Keratinocyte (primary cell): ENCODE data around the gene CFAP410. TPM values are rescaled to one million over a fixed set of nuclear protein-coding genes. Genes with fewer than 3 reads are reported as not detected.

Source experiments
- DNase-seq: peaks from one replicate; pipeline ENCODE4 v3.0.0-alpha.2; 2011; ENCODE audit warnings: low read depth, missing footprints, low spot score
- FAIRE-seq: peaks from 2 replicates; lab custom pipeline; 2011; peaks lifted over from hg19 to GRCh38; lab: Jason Lieb, UNC
- H2AFZ ChIP-seq: 2 replicates; pipeline ENCODE4 v1.6.0; 2012; ENCODE audit warnings: low read length, control low read depth, inconsistent platforms; ENCODE audit not compliant: control insufficient read depth
- H3K27ac ChIP-seq: 2 replicates; pipeline ENCODE4 v1.5.1; 2011; ENCODE audit warnings: low read length; ENCODE audit not compliant: control insufficient read depth, insufficient read depth
- H3K27me3 ChIP-seq: 3 replicates; pipeline ENCODE4 v1.6.0; 2011; ENCODE audit warnings: low read length; ENCODE audit not compliant: control insufficient read depth, insufficient read depth; ENCODE audit errors: extremely low read depth
- H3K36me3 ChIP-seq, 2 experiments: 2 replicates in 1 of 2; 3 replicates in 1 of 2; pipeline ENCODE4 v1.5.1; 2011; ENCODE audit warnings: low read length in 2 of 2, mild to moderate bottlenecking in 1 of 2; ENCODE audit not compliant: control insufficient read depth in 2 of 2, insufficient read depth in 2 of 2; ENCODE audit errors: extremely low read depth in 1 of 2
- H3K4me1 ChIP-seq: 3 replicates; pipeline ENCODE4 v1.5.1; 2011; ENCODE audit warnings: low read length; ENCODE audit not compliant: control insufficient read depth, insufficient read depth; ENCODE audit errors: extremely low read depth
- H3K4me2 ChIP-seq: 3 replicates; pipeline ENCODE4 v1.6.0; 2011; ENCODE audit warnings: low read depth, low read length; ENCODE audit not compliant: control insufficient read depth, insufficient read depth; ENCODE audit errors: extremely low read depth
- H3K4me3 ChIP-seq, 3 experiments: fragments of 200-600 bp in 1 of 3; sonication (generic) in 1 of 3; 2 replicates in 2 of 3; 3 replicates in 1 of 3; pipeline ENCODE4 v1.5.1; 2011 to 2016; ENCODE audit warnings: low read length in 3 of 3, mild to moderate bottlenecking in 3 of 3, control low read depth in 2 of 3, inconsistent platforms in 1 of 3, low read depth in 1 of 3, mixed read lengths in 1 of 3, mixed run types in 1 of 3, moderate library complexity in 1 of 3; ENCODE audit not compliant: control insufficient read depth in 2 of 3, insufficient read depth in 2 of 3; ENCODE audit errors: extremely low read depth in 1 of 3
- H3K79me2 ChIP-seq: 2 replicates; pipeline ENCODE4 v1.6.0; 2012; ENCODE audit warnings: low read length; ENCODE audit not compliant: control insufficient read depth, insufficient read depth
- H3K9ac ChIP-seq: 3 replicates; pipeline ENCODE4 v1.6.0; 2011; ENCODE audit warnings: low read length; ENCODE audit not compliant: control insufficient read depth, insufficient read depth; ENCODE audit errors: extremely low read depth
- H3K9me1 ChIP-seq: 3 replicates; pipeline ENCODE4 v1.6.0; 2011; ENCODE audit warnings: low read length; ENCODE audit not compliant: control insufficient read depth, insufficient read depth; ENCODE audit errors: extremely low read depth
- H3K9me3 ChIP-seq: 2 replicates; pipeline ENCODE4 v1.5.1; 2012; ENCODE audit warnings: low read depth, low read length; ENCODE audit not compliant: control insufficient read depth
- H4K20me1 ChIP-seq: 3 replicates; pipeline ENCODE4 v1.6.0; 2011; ENCODE audit warnings: low read length; ENCODE audit not compliant: control insufficient read depth, insufficient read depth; ENCODE audit errors: extremely low read depth
- EZH2 ChIP-seq: IDR thresholded peaks from one replicate; pipeline ENCODE4 v1.6.1; 2012; ENCODE audit warnings: inconsistent platforms, mild to moderate bottlenecking, low read length, moderate library complexity
- dilution Hi-C: fragments of 300-500 bp; cut with MboI; formaldehyde crosslinking; loops from one replicate; pipeline ENCODE4 v1.7.0; 2020; ENCODE audit warnings: low sequenced_read_pairs; ENCODE audit not compliant: extremely low pct_ligation_motif_present
- polyA plus RNA-seq, 5 experiments: library from polyadenylated mRNA; depleted of rRNA in 3 of 5; stranded (reverse) in 3 of 5; stranded (forward) in 1 of 5; unstranded in 1 of 5; fragments of >200 nt; gene quantifications; 1 replicate in 1 of 5; 2 replicates in 3 of 5; 3 replicates in 1 of 5; pipeline versions ENCODE4 v1.2.1 to v1.2.3, GENCODE V29; 2011 to 2012; ENCODE audit warnings: missing spikeins in 2 of 5, low read depth in 1 of 5, low replicate concordance in 1 of 5
- TF ChIP-seq, protein P1 (sequence below), 3 experiments: IDR thresholded peaks in 1 of 3; conservative IDR thresholded peaks in 1 of 3; optimal IDR thresholded peaks in 1 of 3; 2 replicates in 2 of 3; 3 replicates in 1 of 3; pipeline versions ENCODE3 to v1.5.1; 2011; ENCODE audit warnings: low read length in 3 of 3, mild to moderate bottlenecking in 3 of 3, moderate library complexity in 2 of 3, control low read depth in 1 of 3, inconsistent platforms in 1 of 3; ENCODE audit not compliant: insufficient read depth in 2 of 3; ENCODE audit errors: extremely low read depth in 1 of 3

CFAP410 gene
- polyA plus RNA-seq, 1 donor (not counting 4 experiments of a cell fraction or from before 2014, with no cell fraction given) = 2.2 TPM

DNA sequence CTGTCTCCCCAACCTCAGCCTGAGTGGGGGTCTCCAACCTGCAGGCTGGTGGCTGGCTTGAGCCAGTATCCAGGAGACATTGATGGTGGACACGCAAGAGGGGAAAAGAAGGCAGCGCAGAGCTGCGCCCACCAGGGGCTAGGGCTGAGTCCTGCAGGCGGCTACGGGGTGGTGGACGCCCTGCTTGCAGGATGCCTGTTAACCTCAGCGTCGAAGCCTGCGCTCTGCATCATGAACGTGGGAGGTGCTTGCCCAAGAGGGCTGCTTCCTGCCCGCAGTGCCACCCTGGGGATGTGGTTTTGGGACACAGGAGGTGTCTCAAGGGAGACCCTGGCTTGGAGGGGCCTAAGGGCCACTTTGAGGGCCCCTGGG is 11.6 kb downstream of the CFAP410 start:
- Histone ChIP-seq H3K4me2 (no peak overlapping the region), H3K36me3 (peaks cover 2 to 15% of the 10 kb centered on the region in 2 experiments), H3K4me3 (no peak overlapping the region), H3K9ac (no peak overlapping the region), H3K4me1 (no peaks in the 10 kb centered on the region), H4K20me1 (no peaks in the 10 kb centered on the region), H3K27ac (no peak overlapping the region), H2AFZ (no peak overlapping the region), H3K79me2 (no peaks in the 10 kb centered on the region), H3K9me3 (no peaks in the 10 kb centered on the region), H3K9me1 (no peaks in the 10 kb centered on the region), H3K27me3 (no peaks in the 10 kb centered on the region)
- FAIRE-seq (no peak), DNase-seq (no peak)
- dilution Hi-C loops = no loop called here
- TF ChIP-seq EZH2 = no peak
- TF ChIP-seq, protein P1, sequence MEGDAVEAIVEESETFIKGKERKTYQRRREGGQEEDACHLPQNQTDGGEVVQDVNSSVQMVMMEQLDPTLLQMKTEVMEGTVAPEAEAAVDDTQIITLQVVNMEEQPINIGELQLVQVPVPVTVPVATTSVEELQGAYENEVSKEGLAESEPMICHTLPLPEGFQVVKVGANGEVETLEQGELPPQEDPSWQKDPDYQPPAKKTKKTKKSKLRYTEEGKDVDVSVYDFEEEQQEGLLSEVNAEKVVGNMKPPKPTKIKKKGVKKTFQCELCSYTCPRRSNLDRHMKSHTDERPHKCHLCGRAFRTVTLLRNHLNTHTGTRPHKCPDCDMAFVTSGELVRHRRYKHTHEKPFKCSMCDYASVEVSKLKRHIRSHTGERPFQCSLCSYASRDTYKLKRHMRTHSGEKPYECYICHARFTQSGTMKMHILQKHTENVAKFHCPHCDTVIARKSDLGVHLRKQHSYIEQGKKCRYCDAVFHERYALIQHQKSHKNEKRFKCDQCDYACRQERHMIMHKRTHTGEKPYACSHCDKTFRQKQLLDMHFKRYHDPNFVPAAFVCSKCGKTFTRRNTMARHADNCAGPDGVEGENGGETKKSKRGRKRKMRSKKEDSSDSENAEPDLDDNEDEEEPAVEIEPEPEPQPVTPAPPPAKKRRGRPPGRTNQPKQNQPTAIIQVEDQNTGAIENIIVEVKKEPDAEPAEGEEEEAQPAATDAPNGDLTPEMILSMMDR (optimal IDR thresholded peaks at IDR 0.05 in 1 of 3, IDR thresholded peaks at IDR 0.05 in 1 of 3, conservative IDR thresholded peaks at IDR 0.05 in 1 of 3; ENCODE audit: extremely low read depth in 1 of 3, insufficient read depth in 2 of 3, low read length in 3 of 3) = no peak

DNA sequence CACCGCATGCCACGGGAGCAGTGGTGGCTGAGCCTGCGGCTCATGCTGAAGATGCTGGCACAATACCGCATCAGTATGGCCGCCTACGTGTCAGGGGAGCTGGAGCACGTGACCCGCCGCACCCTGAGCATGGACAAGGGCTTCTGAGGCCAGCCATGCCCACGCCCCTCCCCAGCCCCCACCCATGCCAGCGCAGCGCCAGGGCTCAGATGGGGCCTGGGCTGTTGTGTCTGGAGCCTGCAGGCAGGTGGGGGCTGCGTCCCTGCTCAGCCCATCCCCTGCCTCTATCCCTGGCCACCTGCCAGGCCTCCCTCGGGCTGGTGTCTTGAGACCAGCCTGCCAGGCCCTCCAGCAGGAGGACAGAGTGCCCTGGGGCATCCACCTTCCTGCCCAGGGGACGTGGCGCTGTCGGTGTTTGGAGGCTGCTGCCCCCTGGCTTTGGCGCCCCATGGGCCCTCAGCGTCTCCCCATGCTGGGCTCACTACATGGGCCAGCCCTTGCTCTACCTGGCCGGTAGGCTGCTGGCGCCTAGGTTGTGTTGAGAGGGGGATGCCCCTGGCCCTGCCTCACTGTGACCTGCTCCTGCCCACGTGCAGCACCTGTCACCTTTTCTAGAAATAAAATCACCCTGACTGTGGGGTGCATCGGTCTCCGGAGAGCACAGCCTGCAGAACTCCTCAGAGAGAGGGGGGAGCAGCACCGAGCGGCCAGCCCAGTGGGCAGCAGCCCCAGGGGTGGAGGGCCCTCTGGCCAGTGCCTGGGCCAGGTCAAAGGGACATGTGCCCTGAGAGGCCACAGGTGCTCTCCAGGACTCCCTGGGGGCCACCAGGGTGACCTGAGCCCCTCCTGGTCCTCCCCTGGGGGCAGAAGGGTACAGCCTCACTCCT is 12.2 kb downstream of the CFAP410 start:
- dilution Hi-C loops = no loop called here
- TF ChIP-seq, protein P1 (optimal IDR thresholded peaks at IDR 0.05 in 1 of 3, IDR thresholded peaks at IDR 0.05 in 1 of 3, conservative IDR thresholded peaks at IDR 0.05 in 1 of 3; ENCODE audit: extremely low read depth in 1 of 3, insufficient read depth in 2 of 3, low read length in 3 of 3) = no peak
- TF ChIP-seq EZH2 = no peak
- Histone ChIP-seq H3K9me1 (no peaks in the 10 kb centered on the region), H3K36me3 (peaks cover 6 to 20% of the 10 kb centered on the region in 2 experiments), H3K9me3 (no peaks in the 10 kb centered on the region), H3K4me2 (no peak overlapping the region), H3K9ac (no peak overlapping the region), H3K4me3 (no peak overlapping the region), H3K4me1 (no peaks in the 10 kb centered on the region), H4K20me1 (no peaks in the 10 kb centered on the region), H3K79me2 (no peaks in the 10 kb centered on the region), H3K27me3 (no peaks in the 10 kb centered on the region), H3K27ac (no peak overlapping the region), H2AFZ (no peak overlapping the region)
- FAIRE-seq (no peak), DNase-seq (no peak)
